Measurements from ENCODE around the gene PLEKHA7.
A peak's percentile ranks its signal among the peaks of the same experiment; 100 is the strongest.
"Not testable (repeated sequence)": the region's sequence is repeated elsewhere in the genome, so short reads cannot be mapped to it uniquely, and the experiment has no call there.

Gene PLEKHA7

GRCh38 chr11:17004486-17005148 is 9.6 kb downstream of the PLEKHA7 start:
- no peak for DNase-seq

GRCh38 chr11:17003426-17003825 is 10.8 kb downstream of the PLEKHA7 start:
- DNase-seq: no peak

GRCh38 chr11:17002543-17002942 is 11.7 kb downstream of the PLEKHA7 start:
- no peak for DNase-seq

GRCh38 chr11:17001806-17002205 is 12.4 kb downstream of the PLEKHA7 start:
- DNase-seq: no peak

- DNase-seq: no peak
Measured at GRCh38 chr11:17000987-17001386, 13.2 kb downstream of the PLEKHA7 start.

GRCh38 chr11:17000253-17000652 is 14.0 kb downstream of the PLEKHA7 start:
- DNase-seq: not testable (repeated sequence)

GRCh38 chr11:16999116-16999515 is 15.1 kb downstream of the PLEKHA7 start:
- no peak for DNase-seq

- DNase-seq: no peak
Measured at GRCh38 chr11:16997624-16998023, 16.6 kb downstream of the PLEKHA7 start.

GRCh38 chr11:16993495-16993894 is 20.7 kb downstream of the PLEKHA7 start:
- no peak for DNase-seq

GRCh38 chr11:16992846-16993245 is 21.4 kb downstream of the PLEKHA7 start:
- DNase-seq: no peak

- no peak for DNase-seq
Measured at GRCh38 chr11:16989554-16989953, 24.7 kb downstream of the PLEKHA7 start.

GRCh38 chr11:16987205-16987568 is 27.0 kb downstream of the PLEKHA7 start:
- DNase-seq: no peak

GRCh38 chr11:16986434-16987204 is 27.6 kb downstream of the PLEKHA7 start:
- peak; percentile 73 for DNase-seq

- DNase-seq: no peak
Measured at GRCh38 chr11:16985297-16985696, 28.9 kb downstream of the PLEKHA7 start.

GRCh38 chr11:16984229-16984628 is 30.0 kb downstream of the PLEKHA7 start:
- no peak for DNase-seq

GRCh38 chr11:16982809-16983208 is 31.4 kb downstream of the PLEKHA7 start:
- no peak for DNase-seq

- DNase-seq: no peak
Measured at GRCh38 chr11:16982256-16982671, 31.9 kb downstream of the PLEKHA7 start.

GRCh38 chr11:16981651-16982194 is 32.5 kb downstream of the PLEKHA7 start:
- no peak for DNase-seq

GRCh38 chr11:16979703-16980622 is 34.3 kb downstream of the PLEKHA7 start:
- no peak for DNase-seq

- DNase-seq: no peak
Measured at GRCh38 chr11:16977994-16978315, 36.3 kb downstream of the PLEKHA7 start.

- no peak for DNase-seq
Measured at GRCh38 chr11:16977136-16977993, 36.8 kb downstream of the PLEKHA7 start.

GRCh38 chr11:16976379-16976778 is 37.8 kb downstream of the PLEKHA7 start:
- no peak for DNase-seq
